ENCODE measurements around the gene VANGL2. TPM values are rescaled to one million over a fixed set of nuclear protein-coding genes. Genes with fewer than 3 reads are reported as not detected.

The VANGL2 gene
- total RNA-seq, 4 donors from 2014 or later: 0.26 to 1.2 (median 0.78) TPM; not detected in 1

DNA sequence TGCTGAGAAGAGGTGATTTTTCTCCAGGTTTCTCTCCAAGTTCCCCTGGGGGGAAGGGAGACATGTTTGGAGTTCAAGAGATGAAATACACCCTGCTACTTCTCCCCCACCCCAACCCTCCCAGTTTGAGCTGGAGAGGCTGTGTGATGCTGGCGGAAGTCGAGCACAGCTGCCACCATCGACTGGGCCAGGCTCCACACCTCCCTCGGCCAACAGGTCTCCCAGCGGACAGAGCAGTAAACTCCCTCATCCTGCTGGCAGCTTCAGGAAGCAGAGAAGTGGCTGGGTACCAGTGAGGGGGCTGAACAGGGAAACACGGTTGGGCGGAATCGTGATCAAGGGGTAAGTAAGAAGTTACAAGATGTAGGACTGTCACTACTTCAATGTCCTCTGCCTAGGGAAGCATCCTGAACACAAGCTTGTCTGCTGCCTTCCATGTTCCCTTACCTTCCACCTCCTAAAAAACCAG lies 40.1 kb upstream of the VANGL2 start:
- H3K4me1 ChIP-seq: peaks cover 0 to 11% of the 10 kb centered on the region in 2 donors
- TF ChIP-seq POLR2A (IDR thresholded peaks at IDR 0.05): no peak
- peaks cover 0 to 36% of the 10 kb centered on the region in 2 donors for H3K36me3 ChIP-seq
- H3K4me3 ChIP-seq: no peak overlapping the region
- peak overlapping the region; percentile 52 to 79 (median 69) for H3K27ac ChIP-seq
- ATAC-seq: no peak
- no peaks in the 10 kb centered on the region for H3K27me3 ChIP-seq
- no peak for DNase-seq
- H3K9me3 ChIP-seq: no peaks in the 10 kb centered on the region
- in situ Hi-C loops (cut with MboI; ENCODE audit: low sequenced_read_pairs in 4 of 4) (loop anchor here in 2 of 4 donors (25.0 kb wide), 1 partner anchor 273 kb away; the partner anchor contains the start of genes IGSF8 (in 2 of the 2) and KCNJ9 (in 2 of the 2)), intact Hi-C loops (cut with DNase I; ENCODE audit: low total_unique reads) (no loop called here)

DNA sequence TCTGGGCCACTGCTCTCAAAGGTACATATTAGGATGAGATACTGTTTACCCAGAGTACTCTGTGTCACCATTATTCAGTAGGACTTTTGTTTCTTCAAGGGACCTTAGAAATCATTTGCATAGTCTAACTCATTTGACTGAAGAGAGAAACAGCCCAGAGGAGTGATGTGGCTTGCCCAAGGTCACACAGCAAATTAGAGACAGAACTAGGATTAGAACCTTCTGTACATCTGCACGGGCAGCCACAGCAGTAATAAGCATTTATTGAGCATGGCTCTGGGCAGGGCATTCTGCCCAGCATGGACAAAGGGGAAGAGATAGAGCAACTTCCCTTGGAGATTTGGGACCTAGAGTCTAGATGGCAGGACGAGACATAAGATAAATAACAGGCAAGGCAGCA lies 39.2 kb upstream of the VANGL2 start:
- Histone ChIP-seq H3K9me3 (no peaks in the 10 kb centered on the region), H3K36me3 (peaks cover 0 to 27% of the 10 kb centered on the region in 2 donors), H3K27ac (no peak overlapping the region), H3K27me3 (no peaks in the 10 kb centered on the region), H3K4me1 (peaks cover 0 to 9% of the 10 kb centered on the region in 2 donors), H3K4me3 (no peak overlapping the region)
- ATAC-seq: no peak
- TF ChIP-seq POLR2A (IDR thresholded peaks at IDR 0.05): no peak
- TF ChIP-seq, protein P1, sequence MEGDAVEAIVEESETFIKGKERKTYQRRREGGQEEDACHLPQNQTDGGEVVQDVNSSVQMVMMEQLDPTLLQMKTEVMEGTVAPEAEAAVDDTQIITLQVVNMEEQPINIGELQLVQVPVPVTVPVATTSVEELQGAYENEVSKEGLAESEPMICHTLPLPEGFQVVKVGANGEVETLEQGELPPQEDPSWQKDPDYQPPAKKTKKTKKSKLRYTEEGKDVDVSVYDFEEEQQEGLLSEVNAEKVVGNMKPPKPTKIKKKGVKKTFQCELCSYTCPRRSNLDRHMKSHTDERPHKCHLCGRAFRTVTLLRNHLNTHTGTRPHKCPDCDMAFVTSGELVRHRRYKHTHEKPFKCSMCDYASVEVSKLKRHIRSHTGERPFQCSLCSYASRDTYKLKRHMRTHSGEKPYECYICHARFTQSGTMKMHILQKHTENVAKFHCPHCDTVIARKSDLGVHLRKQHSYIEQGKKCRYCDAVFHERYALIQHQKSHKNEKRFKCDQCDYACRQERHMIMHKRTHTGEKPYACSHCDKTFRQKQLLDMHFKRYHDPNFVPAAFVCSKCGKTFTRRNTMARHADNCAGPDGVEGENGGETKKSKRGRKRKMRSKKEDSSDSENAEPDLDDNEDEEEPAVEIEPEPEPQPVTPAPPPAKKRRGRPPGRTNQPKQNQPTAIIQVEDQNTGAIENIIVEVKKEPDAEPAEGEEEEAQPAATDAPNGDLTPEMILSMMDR (IDR thresholded peaks at IDR 0.05 in 4 of 5, conservative IDR thresholded peaks at IDR 0.05 in 1 of 5): no peak
- no peak for DNase-seq
- in situ Hi-C loops (cut with MboI; ENCODE audit: low sequenced_read_pairs in 4 of 4): loop anchor here in 2 of 4 donors (25.0 kb wide), 1 partner anchor 274 kb away; the partner anchor contains the start of genes IGSF8 (in 2 of the 2) and KCNJ9 (in 2 of the 2)
- intact Hi-C loops (cut with DNase I; ENCODE audit: low total_unique reads): no loop called here

DNA sequence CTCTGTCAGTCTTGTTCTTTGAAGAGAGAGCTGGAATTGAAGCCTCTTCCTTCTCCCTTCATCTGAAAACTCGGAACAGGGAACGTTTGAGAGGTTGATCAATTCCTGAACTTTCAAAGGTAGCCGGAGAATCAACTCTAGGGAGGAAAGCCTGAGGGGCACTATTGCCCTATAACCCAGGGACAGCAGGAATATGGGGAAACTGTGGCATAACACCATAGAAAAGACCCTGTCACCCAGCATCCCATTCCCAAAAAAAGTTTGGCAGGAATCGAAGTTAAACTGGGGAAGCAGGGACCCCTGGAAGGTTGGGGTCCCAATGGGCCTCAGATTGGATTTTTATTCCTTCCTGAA lies 38.6 kb upstream of the VANGL2 start:
- peaks cover 0 to 9% of the 10 kb centered on the region in 2 donors for H3K4me1 ChIP-seq
- peaks cover 0 to 21% of the 10 kb centered on the region in 2 donors for H3K36me3 ChIP-seq
- in situ Hi-C loops (cut with MboI; ENCODE audit: low sequenced_read_pairs in 4 of 4): loop anchor here in 2 of 4 donors (25.0 kb wide), 1 partner anchor 274 kb away; the partner anchor contains the start of genes IGSF8 (in 2 of the 2) and KCNJ9 (in 2 of the 2)
- H3K9me3 ChIP-seq: no peaks in the 10 kb centered on the region
- TF ChIP-seq, protein P1 (IDR thresholded peaks at IDR 0.05 in 4 of 5, conservative IDR thresholded peaks at IDR 0.05 in 1 of 5): no peak
- no peak for TF ChIP-seq POLR2A (IDR thresholded peaks at IDR 0.05)
- intact Hi-C loops (cut with DNase I; ENCODE audit: low total_unique reads): no loop called here
- ATAC-seq: no peak
- H3K27me3 ChIP-seq: no peaks in the 10 kb centered on the region
- no peak overlapping the region for H3K27ac ChIP-seq
- no peak overlapping the region for H3K4me3 ChIP-seq
- DNase-seq: no peak

DNA sequence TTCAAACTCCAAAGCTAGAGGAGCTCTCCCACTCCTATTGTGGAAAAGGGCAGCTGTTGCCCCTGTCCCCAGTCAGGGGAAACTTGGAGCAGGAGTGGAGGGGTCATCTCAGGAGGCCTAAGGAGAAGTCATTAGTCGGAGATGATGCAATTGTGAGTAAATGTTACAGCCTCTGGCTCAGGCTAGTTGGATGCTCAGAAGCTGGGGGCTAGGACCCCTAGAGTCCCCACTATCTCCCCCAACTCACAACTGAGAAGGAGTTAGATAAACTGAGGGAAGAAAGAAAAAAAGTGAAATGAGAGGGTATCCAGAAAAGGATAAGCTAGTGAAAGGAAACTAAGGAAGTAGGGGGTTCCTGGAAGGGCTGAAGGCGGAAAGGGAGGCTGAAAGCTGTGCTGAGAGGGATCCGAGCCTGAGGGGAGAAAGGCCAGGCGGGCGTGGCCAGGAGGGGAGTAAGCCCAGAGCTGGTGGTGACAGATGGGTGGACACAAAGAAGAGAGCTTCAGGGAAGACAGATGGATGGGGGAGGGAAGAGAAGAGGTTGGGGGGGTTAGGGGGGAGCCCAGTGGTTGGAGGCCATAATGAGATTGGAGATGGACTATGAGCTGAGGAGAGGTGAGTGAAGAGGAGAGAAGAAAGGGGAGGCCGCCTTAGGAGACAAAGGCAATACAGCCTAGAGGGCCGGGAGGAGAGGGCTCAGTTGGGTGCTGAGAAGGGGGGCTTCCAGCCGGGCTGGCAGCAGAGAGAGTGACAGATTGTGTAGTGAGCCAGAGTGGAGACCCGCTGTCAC lies 38.0 kb upstream of the VANGL2 start:
- ATAC-seq: no peak
- in situ Hi-C loops (cut with MboI; ENCODE audit: low sequenced_read_pairs in 4 of 4): loop anchor here in 2 of 4 donors (25.0 kb wide), 1 partner anchor 275 kb away; the partner anchor contains the start of genes IGSF8 (in 2 of the 2) and KCNJ9 (in 2 of the 2)
- no peak for TF ChIP-seq POLR2A (IDR thresholded peaks at IDR 0.05)
- TF ChIP-seq, protein P1 (IDR thresholded peaks at IDR 0.05 in 4 of 5, conservative IDR thresholded peaks at IDR 0.05 in 1 of 5): no peak

DNA sequence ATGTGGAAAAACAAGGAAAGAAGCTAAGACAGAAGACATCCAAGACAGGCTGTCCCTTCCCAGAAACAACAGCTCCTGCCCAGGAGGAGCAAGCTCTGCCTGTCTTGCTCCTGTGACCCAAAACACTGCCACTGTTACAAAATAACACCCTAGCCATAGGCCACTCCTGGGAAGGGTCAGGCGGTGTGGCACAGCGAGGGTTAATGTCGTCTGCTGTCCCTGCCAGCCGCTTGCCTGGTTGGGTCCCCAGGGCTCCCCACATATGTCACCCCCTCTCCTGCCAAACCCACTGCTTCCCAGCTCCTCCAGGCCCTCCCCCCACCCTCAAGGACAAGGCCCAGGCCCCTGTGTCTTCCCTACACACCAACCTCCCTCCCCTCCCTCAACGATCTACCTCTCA lies 37.4 kb upstream of the VANGL2 start:
- Histone ChIP-seq H3K27ac (no peak overlapping the region), H3K4me1 (peaks cover 0 to 9% of the 10 kb centered on the region in 2 donors), H3K27me3 (peaks cover 0 to 2% (median 0%) of the 10 kb centered on the region in 3 donors), H3K4me3 (no peak overlapping the region), H3K9me3 (no peaks in the 10 kb centered on the region), H3K36me3 (peaks cover 0 to 8% of the 10 kb centered on the region in 2 donors)
- in situ Hi-C loops (cut with MboI; ENCODE audit: low sequenced_read_pairs in 4 of 4) (loop anchor here in 2 of 4 donors (25.0 kb wide), 1 partner anchor 276 kb away; the partner anchor contains the start of genes IGSF8 (in 2 of the 2) and KCNJ9 (in 2 of the 2)), intact Hi-C loops (cut with DNase I; ENCODE audit: low total_unique reads) (no loop called here)
- DNase-seq (no peak), ATAC-seq (no peak)
- TF ChIP-seq, protein P1 (IDR thresholded peaks at IDR 0.05 in 4 of 5, conservative IDR thresholded peaks at IDR 0.05 in 1 of 5): no peak
- no peak for TF ChIP-seq POLR2A (IDR thresholded peaks at IDR 0.05)

More for the DNA sequence above, 38.0 kb upstream of the VANGL2 start:
- peaks cover 0 to 15% of the 10 kb centered on the region in 2 donors for H3K36me3 ChIP-seq
- DNase-seq: no peak
- H3K27me3 ChIP-seq: peaks cover 0 to 1% (median 0%) of the 10 kb centered on the region in 3 donors
- no peak overlapping the region for H3K27ac ChIP-seq
- H3K9me3 ChIP-seq: no peaks in the 10 kb centered on the region
- H3K4me1 ChIP-seq: peaks cover 0 to 9% of the 10 kb centered on the region in 2 donors
- H3K4me3 ChIP-seq: no peak overlapping the region
- intact Hi-C loops (cut with DNase I; ENCODE audit: low total_unique reads): no loop called here

Measured in gastrocnemius medialis (tissue), 4 donors.